Liver (tissue), 9 donors: ENCODE data around the gene SOX8. TPM values are rescaled to one million over a fixed set of nuclear protein-coding genes. Genes with fewer than 3 reads are reported as not detected.

Experiments
- DNase-seq: peaks from one replicate; pipeline ENCODE4 v3.0.0-alpha.2; 2017; ENCODE audit warnings: low spot score
- H3K27ac ChIP-seq, 2 donors: one replicate each; pipeline ENCODE4 v1.7.0; 2013; ENCODE audit warnings: inconsistent platforms in 2 of 2, low read length in 2 of 2, control low read depth in 1 of 2, low read depth in 1 of 2, mild to moderate bottlenecking in 1 of 2
- H3K27me3 ChIP-seq, 4 donors: one replicate each; pipeline versions ENCODE4 v1.6.1 to v1.7.0; 2013; ENCODE audit warnings: low read length in 3 of 4, inconsistent platforms in 1 of 4, mild to moderate bottlenecking in 1 of 4, moderate library complexity in 1 of 4; ENCODE audit not compliant: control insufficient read depth in 4 of 4, insufficient read depth in 4 of 4
- H3K36me3 ChIP-seq, 4 donors: one replicate each; pipeline versions ENCODE4 v1.6.1 to v1.7.0; 2013; ENCODE audit warnings: low read length in 3 of 4, mild to moderate bottlenecking in 3 of 4, low read depth in 1 of 4, moderate library complexity in 1 of 4; ENCODE audit not compliant: control insufficient read depth in 4 of 4, insufficient read depth in 3 of 4
- H3K4me1 ChIP-seq, 4 donors: one replicate each; pipeline versions ENCODE4 v1.6.1 to v1.7.0; 2013; ENCODE audit warnings: low read length in 3 of 4, mild to moderate bottlenecking in 3 of 4, moderate library complexity in 1 of 4; ENCODE audit not compliant: control insufficient read depth in 4 of 4, insufficient read depth in 4 of 4
- H3K4me3 ChIP-seq, 3 donors: one replicate each; pipeline versions ENCODE4 v1.6.1 to v1.7.0; 2013; ENCODE audit warnings: low read length in 3 of 3, control low read depth in 1 of 3, low read depth in 1 of 3, mild to moderate bottlenecking in 1 of 3
- H3K9ac ChIP-seq, 2 donors: one replicate each; pipeline ENCODE4 v1.7.0; 2013; ENCODE audit warnings: low read length in 2 of 2, mild to moderate bottlenecking in 2 of 2, moderate library complexity in 2 of 2, control low read depth in 1 of 2, low read depth in 1 of 2
- H3K9me3 ChIP-seq, 4 donors: one replicate each; pipeline versions ENCODE4 v1.6.1 to v1.7.0; 2013; ENCODE audit warnings: low read length in 3 of 4; ENCODE audit not compliant: control insufficient read depth in 4 of 4
- EGR1 ChIP-seq, 2 donors: IDR thresholded peaks; 2 replicates each; pipeline ENCODE4 v1.6.1; 2016 to 2018; ENCODE audit warnings: antibody characterized with exemption in 2 of 2, low read depth in 2 of 2
- FOXA1 ChIP-seq: IDR thresholded peaks from 2 replicates; pipeline ENCODE4 v1.6.1; 2016; ENCODE audit warnings: antibody characterized with exemption
- FOXA2 ChIP-seq: IDR thresholded peaks from 2 replicates; pipeline ENCODE4 v1.6.1; 2016; ENCODE audit warnings: antibody characterized with exemption
- GABPA ChIP-seq, 2 donors: IDR thresholded peaks in 1 of 2; conservative IDR thresholded peaks in 1 of 2; 2 replicates each; pipeline ENCODE4 v1.6.1; 2016; ENCODE audit warnings: antibody characterized with exemption in 2 of 2, mild to moderate bottlenecking in 1 of 2, moderate library complexity in 1 of 2
- HNF4A ChIP-seq, 2 donors: conservative IDR thresholded peaks; 2 replicates each; pipeline ENCODE4 v1.6.1; 2016; ENCODE audit warnings: antibody characterized with exemption in 2 of 2, mild to moderate bottlenecking in 2 of 2
- HNF4G ChIP-seq: IDR thresholded peaks from 2 replicates; pipeline ENCODE4 v1.6.1; 2016; ENCODE audit warnings: antibody characterized with exemption
- JUND ChIP-seq, 2 donors: IDR thresholded peaks; 2 replicates each; pipeline ENCODE4 v1.6.1; 2016; ENCODE audit warnings: antibody characterized with exemption in 2 of 2
- NR2F2 ChIP-seq: IDR thresholded peaks from 2 replicates; pipeline ENCODE4 v1.6.1; 2016; ENCODE audit warnings: antibody characterized with exemption
- RXRA ChIP-seq, 2 donors: IDR thresholded peaks; 2 replicates each; pipeline ENCODE4 v1.6.1; 2017 to 2018; ENCODE audit warnings: antibody characterized with exemption in 2 of 2, mild to moderate bottlenecking in 1 of 2
- SP1 ChIP-seq: IDR thresholded peaks from 2 replicates; pipeline ENCODE4 v1.6.1; 2018; ENCODE audit warnings: antibody characterized with exemption, mild to moderate bottlenecking
- TAF1 ChIP-seq: conservative IDR thresholded peaks from 2 replicates; pipeline ENCODE4 v1.6.1; 2016; ENCODE audit warnings: antibody characterized with exemption, mild to moderate bottlenecking
- YY1 ChIP-seq: IDR thresholded peaks from 2 replicates; pipeline ENCODE4 v1.6.1; 2016; ENCODE audit warnings: antibody characterized with exemption, mild to moderate bottlenecking
- WGBS: extraction: QIAGEN DNeasy Blood & Tissue Kit; methylation state at CpG from one replicate; pipeline ENCODE4 v1.1.7; 2013; 5-methylcytosine and 5-hydroxymethylcytosine counted together
- polyA plus RNA-seq, 2 donors: library from polyadenylated mRNA; stranded (reverse) in 1 of 2; unstranded in 1 of 2; fragments of 200-250 nt in 1 of 2; fragments of >200 nt in 1 of 2; fragmentation: Nextera tagmentation in 1 of 2; extraction: Ambion mirVana in 1 of 2; gene quantifications; one replicate each; pipeline versions ENCODE4 v1.2.1 to v1.2.3, GENCODE V29; 2013 to 2015
- total RNA-seq, 2 donors: library from RNA; depleted of rRNA; stranded (reverse); fragments of >200 nt; gene quantifications; one replicate each; pipeline ENCODE4 v1.2.3, GENCODE V29; 2014
- TF ChIP-seq, protein P1 (sequence below): IDR thresholded peaks from 2 replicates; pipeline ENCODE4 v1.6.1; 2016; ENCODE audit warnings: antibody characterized with exemption
- TF ChIP-seq, protein P2 (sequence below): IDR thresholded peaks from 2 replicates; pipeline ENCODE4 v1.6.1; 2016; ENCODE audit warnings: antibody characterized with exemption, mild to moderate bottlenecking
- TF ChIP-seq, protein P3 (sequence below): fragments of 150-350 bp; IDR thresholded peaks from 2 replicates; pipeline ENCODE4 v1.5.1; 2017; ENCODE audit warnings: improper control_type of control experiment, low read depth, low read length; ENCODE audit not compliant: missing input control
- TF ChIP-seq, protein P4 (sequence below): IDR thresholded peaks from 2 replicates; pipeline ENCODE4 v1.6.1; 2016; ENCODE audit warnings: antibody characterized with exemption
- TF ChIP-seq, protein P5 (sequence below): IDR thresholded peaks from 2 replicates; pipeline ENCODE4 v1.6.1; 2016; ENCODE audit warnings: antibody characterized with exemption
- donor health status: healthy.
- donor health status: healthy.
- donor health status: healthy.
- donor health status: healthy.
- donor health status: healthy.

The SOX8 gene
- total and polyA plus RNA-seq, 4 donors, result 0.05 to 0.33 (median 0.17) TPM; not detected in 1

DNA sequence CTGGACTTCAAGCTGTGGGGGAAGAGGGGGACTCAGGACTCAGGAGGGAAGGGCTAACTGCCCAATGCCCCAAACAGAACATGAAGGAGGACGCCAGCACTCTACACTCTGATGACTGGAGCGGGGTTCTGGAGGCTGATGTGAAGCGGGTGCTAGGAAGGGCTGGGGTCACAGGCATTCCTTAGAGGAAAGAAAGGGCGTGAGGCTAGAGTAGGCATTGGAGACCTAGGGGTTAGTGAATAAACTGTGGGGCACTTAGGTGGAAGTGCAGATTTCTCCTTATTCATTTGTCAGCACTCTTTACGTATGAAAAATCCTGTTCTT lies 10.0 kb upstream of the SOX8 start:
- no peak overlapping the region for H3K4me3 ChIP-seq
- no peak for DNase-seq
- H3K36me3 ChIP-seq, result peaks cover 0 to 4% (median 1%) of the 10 kb centered on the region in 4 donors
- TF ChIP-seq, protein P1, sequence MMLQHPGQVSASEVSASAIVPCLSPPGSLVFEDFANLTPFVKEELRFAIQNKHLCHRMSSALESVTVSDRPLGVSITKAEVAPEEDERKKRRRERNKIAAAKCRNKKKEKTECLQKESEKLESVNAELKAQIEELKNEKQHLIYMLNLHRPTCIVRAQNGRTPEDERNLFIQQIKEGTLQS, result no peak
- TF ChIP-seq YY1 (no peak), GABPA (IDR thresholded peaks at IDR 0.05 in 1 of 2, conservative IDR thresholded peaks at IDR 0.05 in 1 of 2) (no peak), FOXA2 (no peak), EGR1 (IDR thresholded peaks at IDR 0.05; ENCODE audit: low read depth in 2 of 2) (no peak), JUND (IDR thresholded peaks at IDR 0.05) (no peak), HNF4G (no peak), SP1 (no peak), RXRA (IDR thresholded peaks at IDR 0.05) (no peak)
- TF ChIP-seq, protein P2, sequence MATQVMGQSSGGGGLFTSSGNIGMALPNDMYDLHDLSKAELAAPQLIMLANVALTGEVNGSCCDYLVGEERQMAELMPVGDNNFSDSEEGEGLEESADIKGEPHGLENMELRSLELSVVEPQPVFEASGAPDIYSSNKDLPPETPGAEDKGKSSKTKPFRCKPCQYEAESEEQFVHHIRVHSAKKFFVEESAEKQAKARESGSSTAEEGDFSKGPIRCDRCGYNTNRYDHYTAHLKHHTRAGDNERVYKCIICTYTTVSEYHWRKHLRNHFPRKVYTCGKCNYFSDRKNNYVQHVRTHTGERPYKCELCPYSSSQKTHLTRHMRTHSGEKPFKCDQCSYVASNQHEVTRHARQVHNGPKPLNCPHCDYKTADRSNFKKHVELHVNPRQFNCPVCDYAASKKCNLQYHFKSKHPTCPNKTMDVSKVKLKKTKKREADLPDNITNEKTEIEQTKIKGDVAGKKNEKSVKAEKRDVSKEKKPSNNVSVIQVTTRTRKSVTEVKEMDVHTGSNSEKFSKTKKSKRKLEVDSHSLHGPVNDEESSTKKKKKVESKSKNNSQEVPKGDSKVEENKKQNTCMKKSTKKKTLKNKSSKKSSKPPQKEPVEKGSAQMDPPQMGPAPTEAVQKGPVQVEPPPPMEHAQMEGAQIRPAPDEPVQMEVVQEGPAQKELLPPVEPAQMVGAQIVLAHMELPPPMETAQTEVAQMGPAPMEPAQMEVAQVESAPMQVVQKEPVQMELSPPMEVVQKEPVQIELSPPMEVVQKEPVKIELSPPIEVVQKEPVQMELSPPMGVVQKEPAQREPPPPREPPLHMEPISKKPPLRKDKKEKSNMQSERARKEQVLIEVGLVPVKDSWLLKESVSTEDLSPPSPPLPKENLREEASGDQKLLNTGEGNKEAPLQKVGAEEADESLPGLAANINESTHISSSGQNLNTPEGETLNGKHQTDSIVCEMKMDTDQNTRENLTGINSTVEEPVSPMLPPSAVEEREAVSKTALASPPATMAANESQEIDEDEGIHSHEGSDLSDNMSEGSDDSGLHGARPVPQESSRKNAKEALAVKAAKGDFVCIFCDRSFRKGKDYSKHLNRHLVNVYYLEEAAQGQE, result no peak
- TF ChIP-seq, protein P3, sequence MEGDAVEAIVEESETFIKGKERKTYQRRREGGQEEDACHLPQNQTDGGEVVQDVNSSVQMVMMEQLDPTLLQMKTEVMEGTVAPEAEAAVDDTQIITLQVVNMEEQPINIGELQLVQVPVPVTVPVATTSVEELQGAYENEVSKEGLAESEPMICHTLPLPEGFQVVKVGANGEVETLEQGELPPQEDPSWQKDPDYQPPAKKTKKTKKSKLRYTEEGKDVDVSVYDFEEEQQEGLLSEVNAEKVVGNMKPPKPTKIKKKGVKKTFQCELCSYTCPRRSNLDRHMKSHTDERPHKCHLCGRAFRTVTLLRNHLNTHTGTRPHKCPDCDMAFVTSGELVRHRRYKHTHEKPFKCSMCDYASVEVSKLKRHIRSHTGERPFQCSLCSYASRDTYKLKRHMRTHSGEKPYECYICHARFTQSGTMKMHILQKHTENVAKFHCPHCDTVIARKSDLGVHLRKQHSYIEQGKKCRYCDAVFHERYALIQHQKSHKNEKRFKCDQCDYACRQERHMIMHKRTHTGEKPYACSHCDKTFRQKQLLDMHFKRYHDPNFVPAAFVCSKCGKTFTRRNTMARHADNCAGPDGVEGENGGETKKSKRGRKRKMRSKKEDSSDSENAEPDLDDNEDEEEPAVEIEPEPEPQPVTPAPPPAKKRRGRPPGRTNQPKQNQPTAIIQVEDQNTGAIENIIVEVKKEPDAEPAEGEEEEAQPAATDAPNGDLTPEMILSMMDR, result no peak
- TF ChIP-seq, protein P4, sequence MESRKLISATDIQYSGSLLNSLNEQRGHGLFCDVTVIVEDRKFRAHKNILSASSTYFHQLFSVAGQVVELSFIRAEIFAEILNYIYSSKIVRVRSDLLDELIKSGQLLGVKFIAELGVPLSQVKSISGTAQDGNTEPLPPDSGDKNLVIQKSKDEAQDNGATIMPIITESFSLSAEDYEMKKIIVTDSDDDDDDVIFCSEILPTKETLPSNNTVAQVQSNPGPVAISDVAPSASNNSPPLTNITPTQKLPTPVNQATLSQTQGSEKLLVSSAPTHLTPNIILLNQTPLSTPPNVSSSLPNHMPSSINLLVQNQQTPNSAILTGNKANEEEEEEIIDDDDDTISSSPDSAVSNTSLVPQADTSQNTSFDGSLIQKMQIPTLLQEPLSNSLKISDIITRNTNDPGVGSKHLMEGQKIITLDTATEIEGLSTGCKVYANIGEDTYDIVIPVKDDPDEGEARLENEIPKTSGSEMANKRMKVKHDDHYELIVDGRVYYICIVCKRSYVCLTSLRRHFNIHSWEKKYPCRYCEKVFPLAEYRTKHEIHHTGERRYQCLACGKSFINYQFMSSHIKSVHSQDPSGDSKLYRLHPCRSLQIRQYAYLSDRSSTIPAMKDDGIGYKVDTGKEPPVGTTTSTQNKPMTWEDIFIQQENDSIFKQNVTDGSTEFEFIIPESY, result no peak
- H3K27me3 ChIP-seq, result no peaks in the 10 kb centered on the region
- H3K9ac ChIP-seq, result no peak overlapping the region
- no peaks in the 10 kb centered on the region for H3K9me3 ChIP-seq
- WGBS, result 95% methylated on average over 5 of the region's 5 CpGs
- H3K27ac ChIP-seq, result no peak overlapping the region
- H3K4me1 ChIP-seq, result peaks cover 4 to 17% (median 9%) of the 10 kb centered on the region in 4 donors

DNA sequence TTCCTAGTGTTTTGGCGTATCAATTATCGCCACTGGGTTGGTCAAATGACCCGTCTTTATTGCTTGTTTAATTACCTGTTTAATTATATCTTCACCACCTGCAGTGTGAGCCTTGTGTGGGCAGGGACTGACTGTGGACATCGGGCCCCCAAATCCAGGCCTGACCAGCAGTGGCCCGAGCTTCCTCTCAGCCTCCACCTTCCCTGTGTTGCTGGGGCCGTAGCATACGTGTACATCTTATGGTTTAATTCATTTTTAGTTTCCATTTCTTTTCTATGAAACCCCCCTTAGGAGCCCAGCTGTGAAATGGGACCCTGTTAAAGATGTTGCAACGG lies 9.6 kb upstream of the SOX8 start:
- Histone ChIP-seq H3K27ac (no peak overlapping the region), H3K9me3 (no peaks in the 10 kb centered on the region), H3K9ac (no peak overlapping the region), H3K4me3 (no peak overlapping the region), H3K27me3 (no peaks in the 10 kb centered on the region), H3K4me1 (peaks cover 4 to 17% (median 9%) of the 10 kb centered on the region in 4 donors), H3K36me3 (peaks cover 0 to 3% (median 0%) of the 10 kb centered on the region in 4 donors)
- no peak for DNase-seq
- WGBS, result 90% methylated on average over 8 of the region's 8 CpGs
- TF ChIP-seq YY1, result no peak
- TF ChIP-seq, protein P1, result no peak
- TF ChIP-seq NR2F2, result no peak
- TF ChIP-seq RXRA (IDR thresholded peaks at IDR 0.05), result no peak
- no peak for TF ChIP-seq TAF1
- TF ChIP-seq HNF4G, result no peak
- TF ChIP-seq SP1, result no peak
- TF ChIP-seq, protein P5, sequence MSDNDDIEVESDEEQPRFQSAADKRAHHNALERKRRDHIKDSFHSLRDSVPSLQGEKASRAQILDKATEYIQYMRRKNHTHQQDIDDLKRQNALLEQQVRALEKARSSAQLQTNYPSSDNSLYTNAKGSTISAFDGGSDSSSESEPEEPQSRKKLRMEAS, result no peak
- TF ChIP-seq FOXA2, result no peak
- no peak for TF ChIP-seq EGR1 (IDR thresholded peaks at IDR 0.05; ENCODE audit: low read depth in 2 of 2)
- TF ChIP-seq, protein P2, result no peak
- no peak for TF ChIP-seq FOXA1
- TF ChIP-seq, protein P3, result no peak
- no peak for TF ChIP-seq JUND (IDR thresholded peaks at IDR 0.05)
- TF ChIP-seq HNF4A (conservative IDR thresholded peaks at IDR 0.05), result no peak
